Liver (tissue), 9 donors: ENCODE results near the gene RAD51B. TPM values are rescaled to one million over a fixed set of nuclear protein-coding genes. Genes with fewer than 3 reads are reported as not detected.

Experiments used
- DNase-seq: peaks from one replicate; pipeline ENCODE4 v3.0.0-alpha.2; 2017; ENCODE audit warnings: low spot score
- H3K27ac ChIP-seq, 2 donors: one replicate each; pipeline ENCODE4 v1.7.0; 2013; ENCODE audit warnings: inconsistent platforms in 2 of 2, low read length in 2 of 2, control low read depth in 1 of 2, low read depth in 1 of 2, mild to moderate bottlenecking in 1 of 2
- H3K27me3 ChIP-seq, 4 donors: one replicate each; pipeline versions ENCODE4 v1.6.1 to v1.7.0; 2013; ENCODE audit warnings: low read length in 3 of 4, inconsistent platforms in 1 of 4, mild to moderate bottlenecking in 1 of 4, moderate library complexity in 1 of 4; ENCODE audit not compliant: control insufficient read depth in 4 of 4, insufficient read depth in 4 of 4
- H3K36me3 ChIP-seq, 4 donors: one replicate each; pipeline versions ENCODE4 v1.6.1 to v1.7.0; 2013; ENCODE audit warnings: low read length in 3 of 4, mild to moderate bottlenecking in 3 of 4, low read depth in 1 of 4, moderate library complexity in 1 of 4; ENCODE audit not compliant: control insufficient read depth in 4 of 4, insufficient read depth in 3 of 4
- H3K4me1 ChIP-seq, 4 donors: one replicate each; pipeline versions ENCODE4 v1.6.1 to v1.7.0; 2013; ENCODE audit warnings: low read length in 3 of 4, mild to moderate bottlenecking in 3 of 4, moderate library complexity in 1 of 4; ENCODE audit not compliant: control insufficient read depth in 4 of 4, insufficient read depth in 4 of 4
- H3K4me3 ChIP-seq, 3 donors: one replicate each; pipeline versions ENCODE4 v1.6.1 to v1.7.0; 2013; ENCODE audit warnings: low read length in 3 of 3, control low read depth in 1 of 3, low read depth in 1 of 3, mild to moderate bottlenecking in 1 of 3
- H3K9ac ChIP-seq, 2 donors: one replicate each; pipeline ENCODE4 v1.7.0; 2013; ENCODE audit warnings: low read length in 2 of 2, mild to moderate bottlenecking in 2 of 2, moderate library complexity in 2 of 2, control low read depth in 1 of 2, low read depth in 1 of 2
- H3K9me3 ChIP-seq, 4 donors: one replicate each; pipeline versions ENCODE4 v1.6.1 to v1.7.0; 2013; ENCODE audit warnings: low read length in 3 of 4; ENCODE audit not compliant: control insufficient read depth in 4 of 4
- ATF3 ChIP-seq: IDR thresholded peaks from 2 replicates; pipeline ENCODE4 v1.6.1; 2016; ENCODE audit warnings: antibody characterized with exemption
- CTCF ChIP-seq: fragments of 150-350 bp; IDR thresholded peaks from 2 replicates; pipeline ENCODE4 v1.5.1; 2017; ENCODE audit warnings: improper control_type of control experiment, low read depth, low read length; ENCODE audit not compliant: missing input control
- EGR1 ChIP-seq, 2 donors: IDR thresholded peaks; 2 replicates each; pipeline ENCODE4 v1.6.1; 2016 to 2018; ENCODE audit warnings: antibody characterized with exemption in 2 of 2, low read depth in 2 of 2
- FOXA1 ChIP-seq: IDR thresholded peaks from 2 replicates; pipeline ENCODE4 v1.6.1; 2016; ENCODE audit warnings: antibody characterized with exemption
- FOXA2 ChIP-seq: IDR thresholded peaks from 2 replicates; pipeline ENCODE4 v1.6.1; 2016; ENCODE audit warnings: antibody characterized with exemption
- GABPA ChIP-seq, 2 donors: IDR thresholded peaks in 1 of 2; conservative IDR thresholded peaks in 1 of 2; 2 replicates each; pipeline ENCODE4 v1.6.1; 2016; ENCODE audit warnings: antibody characterized with exemption in 2 of 2, mild to moderate bottlenecking in 1 of 2, moderate library complexity in 1 of 2
- HNF4A ChIP-seq, 2 donors: conservative IDR thresholded peaks; 2 replicates each; pipeline ENCODE4 v1.6.1; 2016; ENCODE audit warnings: antibody characterized with exemption in 2 of 2, mild to moderate bottlenecking in 2 of 2
- HNF4G ChIP-seq: IDR thresholded peaks from 2 replicates; pipeline ENCODE4 v1.6.1; 2016; ENCODE audit warnings: antibody characterized with exemption
- JUND ChIP-seq, 2 donors: IDR thresholded peaks; 2 replicates each; pipeline ENCODE4 v1.6.1; 2016; ENCODE audit warnings: antibody characterized with exemption in 2 of 2
- MAX ChIP-seq: IDR thresholded peaks from 2 replicates; pipeline ENCODE4 v1.6.1; 2016; ENCODE audit warnings: antibody characterized with exemption
- NR2F2 ChIP-seq: IDR thresholded peaks from 2 replicates; pipeline ENCODE4 v1.6.1; 2016; ENCODE audit warnings: antibody characterized with exemption
- RAD21 ChIP-seq, 2 donors: IDR thresholded peaks; 2 replicates each; pipeline ENCODE4 v1.6.1; 2016; ENCODE audit warnings: antibody characterized with exemption in 2 of 2, mild to moderate bottlenecking in 2 of 2
- REST ChIP-seq: IDR thresholded peaks from 2 replicates; pipeline ENCODE4 v1.6.1; 2016; ENCODE audit warnings: antibody characterized with exemption, mild to moderate bottlenecking
- RXRA ChIP-seq, 2 donors: IDR thresholded peaks; 2 replicates each; pipeline ENCODE4 v1.6.1; 2017 to 2018; ENCODE audit warnings: antibody characterized with exemption in 2 of 2, mild to moderate bottlenecking in 1 of 2
- SP1 ChIP-seq: IDR thresholded peaks from 2 replicates; pipeline ENCODE4 v1.6.1; 2018; ENCODE audit warnings: antibody characterized with exemption, mild to moderate bottlenecking
- TAF1 ChIP-seq: conservative IDR thresholded peaks from 2 replicates; pipeline ENCODE4 v1.6.1; 2016; ENCODE audit warnings: antibody characterized with exemption, mild to moderate bottlenecking
- YY1 ChIP-seq: IDR thresholded peaks from 2 replicates; pipeline ENCODE4 v1.6.1; 2016; ENCODE audit warnings: antibody characterized with exemption, mild to moderate bottlenecking
- ZBTB33 ChIP-seq: IDR thresholded peaks from 2 replicates; pipeline ENCODE4 v1.6.1; 2016; ENCODE audit warnings: antibody characterized with exemption
- WGBS: extraction: QIAGEN DNeasy Blood & Tissue Kit; methylation state at CpG from one replicate; pipeline ENCODE4 v1.1.7; 2013; 5-methylcytosine and 5-hydroxymethylcytosine counted together
- polyA plus RNA-seq, 2 donors: library from polyadenylated mRNA; stranded (reverse) in 1 of 2; unstranded in 1 of 2; fragments of 200-250 nt in 1 of 2; fragments of >200 nt in 1 of 2; fragmentation: Nextera tagmentation in 1 of 2; extraction: Ambion mirVana in 1 of 2; gene quantifications; one replicate each; pipeline versions ENCODE4 v1.2.1 to v1.2.3, GENCODE V29; 2013 to 2015
- total RNA-seq, 2 donors: library from RNA; depleted of rRNA; stranded (reverse); fragments of >200 nt; gene quantifications; one replicate each; pipeline ENCODE4 v1.2.3, GENCODE V29; 2014
- donor health status: healthy.
- donor health status: healthy.
- donor health status: healthy.
- donor health status: healthy.
- donor health status: healthy.

RAD51B gene
- total and polyA plus RNA-seq, 4 donors = 0.81 to 12.9 (median 2.4) TPM

- H3K4me3 ChIP-seq = no peak overlapping the region
- H3K36me3 ChIP-seq = no peaks in the 10 kb centered on the region
- H3K27me3 ChIP-seq = no peaks in the 10 kb centered on the region
- DNase-seq = no peak
- H3K9me3 ChIP-seq = no peaks in the 10 kb centered on the region
- WGBS = 85% methylated on average over 4 of the region's 4 CpGs
- no peak for TF ChIP-seq HNF4G
- no peak for TF ChIP-seq YY1
- TF ChIP-seq FOXA2 = no peak
- TF ChIP-seq EGR1 (IDR thresholded peaks at IDR 0.05; ENCODE audit: low read depth in 2 of 2) = no peak
- TF ChIP-seq ATF3 = no peak
- no peak for TF ChIP-seq FOXA1
- no peak for TF ChIP-seq MAX
- TF ChIP-seq REST = no peak
- TF ChIP-seq JUND (IDR thresholded peaks at IDR 0.05) = no peak
- no peak for TF ChIP-seq GABPA (IDR thresholded peaks at IDR 0.05 in 1 of 2, conservative IDR thresholded peaks at IDR 0.05 in 1 of 2)
- no peak for TF ChIP-seq HNF4A (conservative IDR thresholded peaks at IDR 0.05)
- TF ChIP-seq RAD21 (IDR thresholded peaks at IDR 0.05) = no peak
- no peak for TF ChIP-seq TAF1
- TF ChIP-seq SP1 = no peak
- no peak for TF ChIP-seq NR2F2
- TF ChIP-seq ZBTB33 = no peak
- no peak overlapping the region for H3K9ac ChIP-seq
- peaks cover 0 to 8% (median 0%) of the 10 kb centered on the region in 4 donors for H3K4me1 ChIP-seq
- no peak overlapping the region for H3K27ac ChIP-seq
Measured at GRCh38 chr14:68139431-68140075, 320.0 kb downstream of the RAD51B start.

GRCh38 chr14:68140076-68140741 lies 320.6 kb downstream of the RAD51B start:
- 57% methylated on average over 3 of the region's 3 CpGs for WGBS
- no peak for TF ChIP-seq EGR1 (IDR thresholded peaks at IDR 0.05; ENCODE audit: low read depth in 2 of 2)
- no peak for TF ChIP-seq ZBTB33
- TF ChIP-seq RXRA (IDR thresholded peaks at IDR 0.05) = no peak
- no peak for TF ChIP-seq HNF4A (conservative IDR thresholded peaks at IDR 0.05)
- no peak for TF ChIP-seq TAF1
- TF ChIP-seq YY1 = no peak
- peak; percentile 52 for TF ChIP-seq SP1
- peak; percentile 95 for TF ChIP-seq NR2F2
- no peak for TF ChIP-seq FOXA1
- TF ChIP-seq ATF3 = peak; percentile 13
- no peak for TF ChIP-seq CTCF
- no peak for TF ChIP-seq GABPA (IDR thresholded peaks at IDR 0.05 in 1 of 2, conservative IDR thresholded peaks at IDR 0.05 in 1 of 2)
- peak in 1 of 2 donors; percentile 18 for TF ChIP-seq RAD21 (IDR thresholded peaks at IDR 0.05)
- TF ChIP-seq MAX = no peak
- peak; percentile 27 to 50 for TF ChIP-seq JUND (IDR thresholded peaks at IDR 0.05)
- Histone ChIP-seq H3K4me3 (no peak overlapping the region), H3K27ac (no peak overlapping the region), H3K4me1 (peaks cover 0 to 8% (median 0%) of the 10 kb centered on the region in 4 donors), H3K9ac (no peak overlapping the region), H3K27me3 (no peaks in the 10 kb centered on the region), H3K36me3 (no peaks in the 10 kb centered on the region), H3K9me3 (no peaks in the 10 kb centered on the region)
- DNase-seq = no peak
